Natural killer cell (primary cell): ENCODE results near the gene LTF. TPM values are rescaled to one million over a fixed set of nuclear protein-coding genes. Genes with fewer than 3 reads are reported as not detected.

ENCODE experiments used
- ATAC-seq, 3 donors: fragments of 150-1000 bp in 2 of 3; fragments of 200-7000 bp in 1 of 3; cut with Tn5 transposase; 1 replicate in 1 of 3; 2 replicates in 2 of 3; pipeline ENCODE4 v1.10.0; 2021; ENCODE audit warnings: mild to moderate bottlenecking in 2 of 3, moderate library complexity in 2 of 3
- DNase-seq, 2 donors: peaks; one replicate each; pipeline versions ENCODE4 v3.0.0 to v3.0.0-alpha.2; 2013 to 2021; ENCODE audit warnings: mixed read lengths in 1 of 2
- H3K27ac ChIP-seq: one replicate; pipeline ENCODE4 v1.5.1; 2013; ENCODE audit warnings: mild to moderate bottlenecking, low read length
- H3K27me3 ChIP-seq: one replicate; pipeline ENCODE4 v1.6.1; 2013; ENCODE audit warnings: low read length; ENCODE audit not compliant: control insufficient read depth, insufficient read depth
- H3K36me3 ChIP-seq: one replicate; pipeline ENCODE4 v1.6.1; 2013; ENCODE audit warnings: low read length; ENCODE audit not compliant: control insufficient read depth, insufficient read depth
- H3K4me1 ChIP-seq: one replicate; pipeline ENCODE4 v1.6.1; 2013; ENCODE audit warnings: low read length; ENCODE audit not compliant: control insufficient read depth, insufficient read depth
- H3K4me3 ChIP-seq: one replicate; pipeline ENCODE4 v1.5.1; 2013; ENCODE audit warnings: low read length
- H3K9me3 ChIP-seq: one replicate; pipeline ENCODE4 v1.6.1; 2013; ENCODE audit warnings: low read length; ENCODE audit not compliant: control insufficient read depth, insufficient read depth
- H3K27ac Mint-ChIP-seq, 2 donors: one replicate each; pipeline ENCODE4 v1.8.0; 2022; ENCODE audit warnings: mild to moderate bottlenecking in 2 of 2, mixed read lengths in 2 of 2, moderate library complexity in 1 of 2
- H3K27me3 Mint-ChIP-seq, 2 donors: one replicate each; pipeline ENCODE4 v1.8.0; 2022; ENCODE audit warnings: low read depth in 2 of 2, mixed read lengths in 2 of 2
- H3K36me3 Mint-ChIP-seq: one replicate; pipeline ENCODE4 v1.8.0; 2022; ENCODE audit warnings: mixed read lengths
- H3K4me1 Mint-ChIP-seq, 2 donors: one replicate each; pipeline ENCODE4 v1.8.0; 2022; ENCODE audit warnings: mixed read lengths in 2 of 2
- H3K4me3 Mint-ChIP-seq: one replicate; pipeline ENCODE4 v1.8.0; 2022; ENCODE audit warnings: mild to moderate bottlenecking, moderate library complexity, mixed read lengths
- H3K9me3 Mint-ChIP-seq, 2 donors: one replicate each; pipeline ENCODE4 v1.8.0; 2022; ENCODE audit warnings: mixed read lengths in 2 of 2
- whole genome bisulfite sequencing: methylation state at CpG from one replicate; pipeline ENCODE4 v1.1.7; 2013; ENCODE audit warnings: missing lambda C conversion rate; ENCODE audit not compliant: insufficient coverage; 5-methylcytosine and 5-hydroxymethylcytosine counted together
- intact Hi-C: fragments of 100-400 bp; cut with micrococcal nuclease; formaldehyde crosslinking; loops from one replicate; pipeline ENCODE4 v1.14.2; 2022
- total RNA-seq, 4 donors: library from RNA; stranded (reverse); fragments of 120-200 nt in 1 of 4; gene quantifications; one replicate each; pipeline versions ENCODE4 v1.2.3 to v1.2.4, GENCODE V29; 2013 to 2022
- TF ChIP-seq, protein P1 (sequence below): fragments of 200-600 bp; IDR thresholded peaks from one replicate; pipeline ENCODE4 v1.8.0; 2022; ENCODE audit warnings: antibody characterized with exemption

LTF gene
- total RNA-seq, 3 donors from 2014 or later (not counting 1 experiment from before 2014, with no cell fraction given) = 1.0 to 1.1 TPM; not detected in 1

DNA sequence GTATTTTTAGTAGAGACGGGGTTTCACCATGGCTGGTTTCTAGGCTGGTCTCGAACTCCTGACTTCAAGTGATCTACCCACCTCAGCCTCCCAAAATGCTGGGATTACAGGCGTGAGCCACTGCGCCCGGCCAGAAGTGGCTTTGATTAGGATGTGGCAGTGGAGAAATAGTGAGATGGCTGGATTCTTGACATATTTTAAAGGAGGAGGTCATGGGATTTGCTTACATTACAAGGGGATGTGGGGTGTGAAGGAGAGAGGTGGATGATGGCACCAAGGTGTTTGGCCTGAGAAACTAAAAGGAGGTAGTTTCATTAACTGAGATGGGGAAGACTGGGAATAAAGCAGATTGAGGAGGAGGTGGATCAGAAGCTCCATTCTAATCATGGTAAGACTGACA lies 15.0 kb upstream of the LTF start:
- intact Hi-C loops = no loop called here
- 93% methylated on average over 5 of the region's 5 CpGs for WGBS

DNA sequence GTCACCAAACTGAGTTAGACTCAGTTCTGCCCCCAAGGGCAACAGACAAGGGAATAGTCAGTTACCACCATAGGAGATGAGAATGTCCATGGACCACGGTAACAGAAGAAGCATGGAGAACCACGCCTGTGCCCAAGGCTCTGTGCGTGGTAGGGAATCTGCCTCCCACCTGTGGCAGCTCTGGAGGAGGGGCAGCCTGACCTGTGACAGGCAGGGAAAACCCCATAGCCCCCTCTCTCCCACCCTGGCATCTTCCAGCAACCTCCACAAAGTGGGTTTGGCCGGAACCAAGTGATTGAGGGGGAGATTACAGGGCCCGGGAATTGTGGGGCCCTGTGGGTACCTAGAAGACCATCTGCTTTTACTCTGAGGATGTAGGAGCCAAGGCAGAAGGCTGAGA lies 14.3 kb upstream of the LTF start:
- intact Hi-C loops = no loop called here
- Mint-ChIP-seq H3K36me3 (peaks cover 17% of the 10 kb centered on the region), H3K4me1 (no peaks in the 10 kb centered on the region), H3K4me3 (no peak overlapping the region), H3K9me3 (peaks cover 7 to 12% of the 10 kb centered on the region in 2 donors), H3K27ac (no peak overlapping the region), H3K27me3 (peaks cover 19 to 40% of the 10 kb centered on the region in 2 donors)
- no peaks in the 10 kb centered on the region for H3K4me1 ChIP-seq
- H3K36me3 ChIP-seq = no peaks in the 10 kb centered on the region
- H3K9me3 ChIP-seq = no peaks in the 10 kb centered on the region
- ATAC-seq (no peak), DNase-seq (no peak)
- H3K27me3 ChIP-seq = no peaks in the 10 kb centered on the region
- no peak overlapping the region for H3K4me3 ChIP-seq
- TF ChIP-seq, protein P1, sequence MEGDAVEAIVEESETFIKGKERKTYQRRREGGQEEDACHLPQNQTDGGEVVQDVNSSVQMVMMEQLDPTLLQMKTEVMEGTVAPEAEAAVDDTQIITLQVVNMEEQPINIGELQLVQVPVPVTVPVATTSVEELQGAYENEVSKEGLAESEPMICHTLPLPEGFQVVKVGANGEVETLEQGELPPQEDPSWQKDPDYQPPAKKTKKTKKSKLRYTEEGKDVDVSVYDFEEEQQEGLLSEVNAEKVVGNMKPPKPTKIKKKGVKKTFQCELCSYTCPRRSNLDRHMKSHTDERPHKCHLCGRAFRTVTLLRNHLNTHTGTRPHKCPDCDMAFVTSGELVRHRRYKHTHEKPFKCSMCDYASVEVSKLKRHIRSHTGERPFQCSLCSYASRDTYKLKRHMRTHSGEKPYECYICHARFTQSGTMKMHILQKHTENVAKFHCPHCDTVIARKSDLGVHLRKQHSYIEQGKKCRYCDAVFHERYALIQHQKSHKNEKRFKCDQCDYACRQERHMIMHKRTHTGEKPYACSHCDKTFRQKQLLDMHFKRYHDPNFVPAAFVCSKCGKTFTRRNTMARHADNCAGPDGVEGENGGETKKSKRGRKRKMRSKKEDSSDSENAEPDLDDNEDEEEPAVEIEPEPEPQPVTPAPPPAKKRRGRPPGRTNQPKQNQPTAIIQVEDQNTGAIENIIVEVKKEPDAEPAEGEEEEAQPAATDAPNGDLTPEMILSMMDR = no peak
- 93% methylated on average over 5 of the region's 5 CpGs for WGBS
- H3K27ac ChIP-seq = no peak overlapping the region

More for the DNA sequence above, 15.0 kb upstream of the LTF start:
- Mint-ChIP-seq H3K36me3 (peaks cover 11% of the 10 kb centered on the region), H3K9me3 (peaks cover 4 to 6% of the 10 kb centered on the region in 2 donors), H3K4me3 (no peak overlapping the region), H3K27me3 (peaks cover 19 to 40% of the 10 kb centered on the region in 2 donors), H3K4me1 (no peaks in the 10 kb centered on the region), H3K27ac (no peak overlapping the region)
- Histone ChIP-seq H3K4me3 (no peak overlapping the region), H3K36me3 (no peaks in the 10 kb centered on the region), H3K27ac (no peak overlapping the region), H3K27me3 (no peaks in the 10 kb centered on the region), H3K9me3 (no peaks in the 10 kb centered on the region), H3K4me1 (no peaks in the 10 kb centered on the region)
- DNase-seq (no peak), ATAC-seq (no peak)
- TF ChIP-seq, protein P1 = no peak

DNA sequence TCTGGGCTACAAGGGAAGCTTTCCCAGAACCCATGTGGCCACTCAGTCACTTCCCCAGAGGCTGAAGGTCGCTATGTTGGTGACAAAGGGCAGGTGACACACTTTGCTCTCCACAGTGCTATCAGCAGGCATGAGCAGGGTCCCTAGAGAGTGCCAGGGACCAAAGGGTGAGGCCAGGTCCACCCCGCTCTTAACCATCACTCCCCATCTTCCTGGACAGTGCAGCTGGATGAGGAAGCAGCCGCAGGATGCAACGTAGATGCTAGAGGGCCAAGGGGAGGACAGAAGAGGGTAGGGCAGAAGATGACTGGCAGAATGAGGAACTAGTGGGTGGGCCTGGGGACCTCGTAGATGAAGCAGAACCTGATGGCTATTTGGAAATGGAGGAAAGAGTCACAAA lies 13.6 kb upstream of the LTF start:
- H3K4me3 Mint-ChIP-seq = no peak overlapping the region
- Histone ChIP-seq H3K4me1 (no peaks in the 10 kb centered on the region), H3K36me3 (no peaks in the 10 kb centered on the region), H3K27me3 (no peaks in the 10 kb centered on the region), H3K27ac (no peak overlapping the region), H3K9me3 (no peaks in the 10 kb centered on the region), H3K4me3 (no peak overlapping the region)
- H3K9me3 Mint-ChIP-seq = peaks cover 7 to 13% of the 10 kb centered on the region in 2 donors
- no peaks in the 10 kb centered on the region for H3K4me1 Mint-ChIP-seq
- TF ChIP-seq, protein P1 = no peak
- DNase-seq (no peak), ATAC-seq (no peak)
- peaks cover 18% of the 10 kb centered on the region for H3K36me3 Mint-ChIP-seq
- peaks cover 22 to 45% of the 10 kb centered on the region in 2 donors for H3K27me3 Mint-ChIP-seq
- WGBS = 65% methylated on average over 5 of the region's 5 CpGs
- no peak overlapping the region for H3K27ac Mint-ChIP-seq
- intact Hi-C loops = no loop called here

DNA sequence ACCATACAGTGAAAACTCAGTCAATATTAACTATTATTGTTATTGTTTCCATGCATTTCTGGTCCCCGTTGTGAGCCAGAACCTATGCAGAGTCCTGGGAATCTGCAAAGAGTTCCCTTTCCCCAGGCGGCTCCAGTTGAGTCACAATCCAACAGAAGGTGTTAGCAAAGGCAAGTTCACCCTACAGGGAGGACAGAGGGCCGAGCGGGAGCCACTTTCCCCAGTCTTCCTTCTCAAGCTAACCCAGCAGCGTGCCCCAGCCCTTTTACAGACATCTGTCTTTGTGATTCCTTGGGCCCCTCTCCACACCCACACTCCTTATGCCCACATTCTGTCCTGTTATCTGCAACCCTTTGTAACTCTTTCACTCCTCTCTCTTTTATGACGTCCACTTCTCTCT lies 13.1 kb upstream of the LTF start:
- peaks cover 3% of the 10 kb centered on the region for H3K27me3 ChIP-seq

More for the DNA sequence above, 13.1 kb upstream of the LTF start:
- Mint-ChIP-seq H3K27ac (no peak overlapping the region), H3K4me3 (no peak overlapping the region), H3K4me1 (no peaks in the 10 kb centered on the region), H3K27me3 (peaks cover 27 to 51% of the 10 kb centered on the region in 2 donors), H3K9me3 (peaks cover 7 to 13% of the 10 kb centered on the region in 2 donors), H3K36me3 (peaks cover 18% of the 10 kb centered on the region)
- H3K4me3 ChIP-seq = no peak overlapping the region
- WGBS = 85% methylated on average over 6 of the region's 6 CpGs
- no peak for ATAC-seq
- intact Hi-C loops = no loop called here
- no peaks in the 10 kb centered on the region for H3K9me3 ChIP-seq
- H3K4me1 ChIP-seq = no peaks in the 10 kb centered on the region
- DNase-seq = no peak
- H3K36me3 ChIP-seq = no peaks in the 10 kb centered on the region
- no peak overlapping the region for H3K27ac ChIP-seq
- TF ChIP-seq, protein P1 = no peak
